Astrocyte (in vitro differentiated cells and primary cell): Measurements from ENCODE around the gene FRMPD2. TPM values are rescaled to one million over a fixed set of nuclear protein-coding genes. Genes with fewer than 3 reads are reported as not detected.
"Not testable (repeated sequence)": the region's sequence is repeated elsewhere in the genome, so short reads cannot be mapped to it uniquely, and the experiment has no call there.

Experiments used
- DNase-seq: peaks from one replicate; pipeline ENCODE4 v3.0.0-alpha.2; 2010; ENCODE audit warnings: low read depth
- FAIRE-seq: peaks from 2 replicates; lab custom pipeline; 2011; peaks lifted over from hg19 to GRCh38; lab: Jason Lieb, UNC
- H2AFZ ChIP-seq: 2 replicates; pipeline ENCODE4 v1.6.0; 2012; ENCODE audit warnings: low read depth, low read length, inconsistent platforms
- H3K27ac ChIP-seq: 2 replicates; pipeline ENCODE4 v1.5.1; 2011; ENCODE audit warnings: low read depth, low read length, inconsistent platforms
- H3K27me3 ChIP-seq: 2 replicates; pipeline ENCODE4 v1.6.0; 2011; ENCODE audit warnings: low read length, inconsistent platforms; ENCODE audit not compliant: insufficient read depth
- H3K36me3 ChIP-seq: 2 replicates; pipeline ENCODE4 v1.5.1; 2011; ENCODE audit warnings: low read length, inconsistent platforms; ENCODE audit not compliant: insufficient read depth
- H3K4me1 ChIP-seq: 2 replicates; pipeline ENCODE4 v1.5.1; 2011; ENCODE audit warnings: low read length, inconsistent platforms; ENCODE audit not compliant: insufficient read depth
- H3K4me2 ChIP-seq: 2 replicates; pipeline ENCODE4 v1.6.0; 2012; ENCODE audit warnings: low read length, inconsistent platforms
- H3K4me3 ChIP-seq: 2 replicates; pipeline ENCODE4 v1.5.1; 2011; ENCODE audit warnings: low read depth, mild to moderate bottlenecking, low read length, inconsistent platforms; ENCODE audit not compliant: insufficient read depth
- H3K79me2 ChIP-seq: 2 replicates; pipeline ENCODE4 v1.6.0; 2012; ENCODE audit warnings: mild to moderate bottlenecking, low read length, inconsistent platforms; ENCODE audit not compliant: insufficient read depth
- H3K9ac ChIP-seq: 2 replicates; pipeline ENCODE4 v1.6.0; 2012; ENCODE audit warnings: mild to moderate bottlenecking, low read length, inconsistent platforms
- H3K9me3 ChIP-seq: 2 replicates; pipeline ENCODE4 v1.5.1; 2012; ENCODE audit warnings: low read depth, mild to moderate bottlenecking, low read length, inconsistent platforms; ENCODE audit not compliant: insufficient read depth
- H4K20me1 ChIP-seq: 2 replicates; pipeline ENCODE4 v1.6.0; 2012; ENCODE audit warnings: low read length, inconsistent platforms; ENCODE audit not compliant: insufficient read depth
- H3K27ac Mint-ChIP-seq: one replicate; pipeline ENCODE4 v1.8.0; 2021; ENCODE audit warnings: mild to moderate bottlenecking, mixed read lengths; ENCODE audit not compliant: unreplicated experiment
- H3K27me3 Mint-ChIP-seq: one replicate; pipeline ENCODE4 v1.8.0; 2021; ENCODE audit warnings: low read depth, mixed read lengths; ENCODE audit not compliant: unreplicated experiment
- H3K36me3 Mint-ChIP-seq: one replicate; pipeline ENCODE4 v1.8.0; 2021; ENCODE audit warnings: low read depth, mixed read lengths; ENCODE audit not compliant: unreplicated experiment
- H3K4me1 Mint-ChIP-seq: one replicate; pipeline ENCODE4 v1.8.0; 2021; ENCODE audit warnings: low read depth, mixed read lengths; ENCODE audit not compliant: unreplicated experiment
- H3K4me3 Mint-ChIP-seq: one replicate; pipeline ENCODE4 v1.8.0; 2021; ENCODE audit warnings: mild to moderate bottlenecking, moderate library complexity, mixed read lengths; ENCODE audit not compliant: unreplicated experiment
- H3K9me3 Mint-ChIP-seq: one replicate; pipeline ENCODE4 v1.8.0; 2021; ENCODE audit warnings: mild to moderate bottlenecking, mixed read lengths; ENCODE audit not compliant: unreplicated experiment
- total RNA-seq: library from RNA; stranded (reverse); gene quantifications from 2 replicates; pipeline ENCODE4 v1.2.1, GENCODE V29; 2021

The FRMPD2 gene
- total RNA-seq, 1 donor from 2014 or later: 0.39 TPM

- not testable (repeated sequence) for FAIRE-seq, H3K9ac ChIP-seq, H3K27me3 ChIP-seq, H3K27ac Mint-ChIP-seq, H3K9me3 Mint-ChIP-seq, H3K79me2 ChIP-seq, H3K27ac ChIP-seq, H3K36me3 ChIP-seq, H3K4me2 ChIP-seq, H3K9me3 ChIP-seq, H3K36me3 Mint-ChIP-seq, H3K4me1 Mint-ChIP-seq, H4K20me1 ChIP-seq, H3K4me3 ChIP-seq, H3K4me1 ChIP-seq, H3K27me3 Mint-ChIP-seq, H3K4me3 Mint-ChIP-seq, DNase-seq, H2AFZ ChIP-seq
These were observed 126.9 kb downstream of the FRMPD2 start for GRCh38 chr10:48147643-48148042.

GRCh38 chr10:48143721-48144642 is 130.5 kb downstream of the FRMPD2 start:
- H3K27ac Mint-ChIP-seq, H3K4me1 Mint-ChIP-seq, H3K27me3 ChIP-seq, H3K36me3 ChIP-seq, DNase-seq, H3K4me3 Mint-ChIP-seq, H3K9ac ChIP-seq, H4K20me1 ChIP-seq, H3K4me1 ChIP-seq, H3K4me2 ChIP-seq, H2AFZ ChIP-seq, H3K27ac ChIP-seq, H3K9me3 Mint-ChIP-seq, H3K9me3 ChIP-seq, H3K36me3 Mint-ChIP-seq, FAIRE-seq, H3K79me2 ChIP-seq, H3K4me3 ChIP-seq, H3K27me3 Mint-ChIP-seq: not testable (repeated sequence)

- not testable (repeated sequence) for H3K9me3 Mint-ChIP-seq, FAIRE-seq, H3K4me1 ChIP-seq, H3K4me1 Mint-ChIP-seq, H3K27ac Mint-ChIP-seq, H3K4me3 ChIP-seq, H3K4me2 ChIP-seq, H3K79me2 ChIP-seq, DNase-seq, H3K9me3 ChIP-seq, H3K27me3 ChIP-seq, H3K27me3 Mint-ChIP-seq, H3K27ac ChIP-seq, H4K20me1 ChIP-seq, H2AFZ ChIP-seq, H3K36me3 ChIP-seq, H3K9ac ChIP-seq, H3K4me3 Mint-ChIP-seq, H3K36me3 Mint-ChIP-seq
These were observed 133.5 kb downstream of the FRMPD2 start for GRCh38 chr10:48140949-48141348.

- H3K27ac Mint-ChIP-seq, H3K9me3 ChIP-seq, H3K79me2 ChIP-seq, H3K4me1 ChIP-seq, H3K9me3 Mint-ChIP-seq, H4K20me1 ChIP-seq, H3K27ac ChIP-seq, H2AFZ ChIP-seq, H3K9ac ChIP-seq, DNase-seq, H3K36me3 Mint-ChIP-seq, H3K4me2 ChIP-seq, H3K4me3 Mint-ChIP-seq, H3K4me1 Mint-ChIP-seq, H3K27me3 Mint-ChIP-seq, H3K27me3 ChIP-seq, H3K4me3 ChIP-seq, H3K36me3 ChIP-seq, FAIRE-seq: not testable (repeated sequence)
These were observed 134.3 kb downstream of the FRMPD2 start for GRCh38 chr10:48139953-48140850.

GRCh38 chr10:48128954-48129353 is 145.5 kb downstream of the FRMPD2 start:
- H3K4me3 Mint-ChIP-seq, H4K20me1 ChIP-seq, DNase-seq, FAIRE-seq, H3K27me3 Mint-ChIP-seq, H3K36me3 Mint-ChIP-seq, H3K27ac Mint-ChIP-seq, H3K9me3 Mint-ChIP-seq, H2AFZ ChIP-seq, H3K9ac ChIP-seq, H3K4me2 ChIP-seq, H3K27ac ChIP-seq, H3K36me3 ChIP-seq, H3K27me3 ChIP-seq, H3K4me3 ChIP-seq, H3K79me2 ChIP-seq, H3K4me1 ChIP-seq, H3K4me1 Mint-ChIP-seq, H3K9me3 ChIP-seq: not testable (repeated sequence)
